K562 (cell line): ENCODE results near the gene PRODH. TPM values are rescaled to one million over a fixed set of nuclear protein-coding genes. Genes with fewer than 3 reads are reported as not detected.

Experiments used
- ATF2 ChIP-seq: sonication (generic); formaldehyde crosslinking; IDR thresholded peaks from 2 replicates; pipeline ENCODE4 v1.8.1; 2022; ENCODE audit warnings: missing genetic modification reagents
- CTBP1 ChIP-seq: fragments of 450-650 bp; IDR thresholded peaks from 2 replicates; pipeline ENCODE4 v1.6.1; 2016; ENCODE audit warnings: borderline replicate concordance
- CXXC5 ChIP-seq: fragments of 250-450 bp; sonication (Bioruptor Pico); IDR thresholded peaks from 2 replicates; pipeline ENCODE4 v1.8.0; 2022; ENCODE audit warnings: inconsistent platforms, mild to moderate bottlenecking, moderate library complexity
- HDAC8 ChIP-seq: fragments of 450-650 bp; IDR thresholded peaks from 2 replicates; pipeline ENCODE4 v1.6.1; 2016; ENCODE audit warnings: mild to moderate bottlenecking, missing genetic modification characterization, moderate library complexity, missing compliant biosample characterization
- HMG20B ChIP-seq: fragments of 250-450 bp; sonication (Bioruptor Pico); IDR thresholded peaks from 2 replicates; pipeline ENCODE4 v1.5.0; 2021; ENCODE audit warnings: mild to moderate bottlenecking
- HMGN3 ChIP-seq: IDR thresholded peaks from 2 replicates; pipeline ENCODE4 v1.6.1; 2011; ENCODE audit warnings: borderline replicate concordance, low read depth, mild to moderate bottlenecking, mixed read lengths, low read length; ENCODE audit not compliant: insufficient read length; ENCODE audit errors: extremely low read depth
- NONO ChIP-seq, 2 experiments: fragments of 200-400 bp in 1 of 2; fragments of 450-650 bp in 1 of 2; formaldehyde crosslinking in 1 of 2; IDR thresholded peaks; 2 replicates each; pipeline ENCODE4 v1.6.1; 2017; ENCODE audit warnings: low read depth in 2 of 2, mild to moderate bottlenecking in 2 of 2, moderate library complexity in 2 of 2, low read length in 1 of 2
- PCBP1 ChIP-seq: fragments of 200-400 bp; formaldehyde crosslinking; IDR thresholded peaks from 2 replicates; pipeline ENCODE4 v1.6.1; 2018; ENCODE audit warnings: mild to moderate bottlenecking, low read depth, low read length; ENCODE audit not compliant: poor library complexity, severe bottlenecking
- PHTF2 ChIP-seq: fragments of 250-450 bp; sonication (Bioruptor Pico); IDR thresholded peaks from 2 replicates; pipeline ENCODE4 v1.5.0; 2021; ENCODE audit warnings: mild to moderate bottlenecking
- PYGO2 ChIP-seq: fragments of 450-650 bp; IDR thresholded peaks from 2 replicates; pipeline ENCODE4 v1.6.1; 2016; ENCODE audit warnings: mild to moderate bottlenecking, missing genetic modification characterization, moderate library complexity, missing compliant biosample characterization
- SIN3B ChIP-seq: fragments of 450-650 bp; IDR thresholded peaks from 2 replicates; pipeline ENCODE4 v1.6.1; 2017; ENCODE audit warnings: low read depth, mild to moderate bottlenecking, moderate library complexity
- TRIM24 ChIP-seq, 2 experiments: fragments of 450-650 bp; IDR thresholded peaks; 2 replicates each; pipeline ENCODE4 v1.6.1; 2016
- ZNF398 ChIP-seq: fragments of 250-450 bp; sonication (Bioruptor Pico); IDR thresholded peaks from 2 replicates; pipeline ENCODE4 v1.8.0; 2021; ENCODE audit warnings: moderate library complexity, mild to moderate bottlenecking, inconsistent platforms
- ZNF699 ChIP-seq: fragments of 250-450 bp; sonication (Bioruptor Pico); IDR thresholded peaks from 2 replicates; pipeline ENCODE4 v1.8.0; 2021; ENCODE audit warnings: mild to moderate bottlenecking, moderate library complexity; ENCODE audit not compliant: insufficient replicate concordance
- polyA plus RNA-seq, 8 experiments: library from polyadenylated mRNA; depleted of rRNA in 4 of 8; stranded (reverse) in 5 of 8; unstranded in 3 of 8; fragments of >200 nt; fragmentation: Nextera tagmentation in 2 of 8; fragmentation: Illumina TruSeq in 1 of 8; extraction: Ambion mirVana in 2 of 8; extraction: Trizol in 1 of 8; gene quantifications; 2 replicates each; pipeline versions ENCODE4 v1.2.1 to v1.2.3, GENCODE V29; 2011 to 2014; ENCODE audit warnings: inconsistent platforms in 1 of 8, missing spikeins in 1 of 8
- total RNA-seq, 7 experiments: library from RNA; depleted of rRNA in 6 of 7; stranded (reverse); fragments of >200 nt in 6 of 7; fragmentation: Illumina TruSeq in 2 of 7; extraction: Trizol in 2 of 7; gene quantifications; 2 replicates each; pipeline versions ENCODE4 v1.2.1 to v1.2.3, GENCODE V29; 2011 to 2021; ENCODE audit warnings: low replicate concordance in 1 of 7
- TF ChIP-seq, protein P1 (sequence below), 2 experiments: IDR thresholded peaks; 2 replicates each; pipeline ENCODE4 v1.6.1; 2012; ENCODE audit warnings: improper control_type of control experiment in 2 of 2, low read depth in 2 of 2, low read length in 2 of 2, borderline replicate concordance in 1 of 2
- TF ChIP-seq, protein P2 (sequence below): fragments of 450-650 bp; IDR thresholded peaks from 2 replicates; pipeline ENCODE4 v1.6.1; 2017; ENCODE audit warnings: mild to moderate bottlenecking, moderate library complexity

The PRODH gene
- total and polyA plus RNA-seq, 9 of the 15 experiments (the other 6 are each of a cell fraction or from before 2014, with no cell fraction given): 0.07 to 0.11 TPM; not detected in 7

DNA sequence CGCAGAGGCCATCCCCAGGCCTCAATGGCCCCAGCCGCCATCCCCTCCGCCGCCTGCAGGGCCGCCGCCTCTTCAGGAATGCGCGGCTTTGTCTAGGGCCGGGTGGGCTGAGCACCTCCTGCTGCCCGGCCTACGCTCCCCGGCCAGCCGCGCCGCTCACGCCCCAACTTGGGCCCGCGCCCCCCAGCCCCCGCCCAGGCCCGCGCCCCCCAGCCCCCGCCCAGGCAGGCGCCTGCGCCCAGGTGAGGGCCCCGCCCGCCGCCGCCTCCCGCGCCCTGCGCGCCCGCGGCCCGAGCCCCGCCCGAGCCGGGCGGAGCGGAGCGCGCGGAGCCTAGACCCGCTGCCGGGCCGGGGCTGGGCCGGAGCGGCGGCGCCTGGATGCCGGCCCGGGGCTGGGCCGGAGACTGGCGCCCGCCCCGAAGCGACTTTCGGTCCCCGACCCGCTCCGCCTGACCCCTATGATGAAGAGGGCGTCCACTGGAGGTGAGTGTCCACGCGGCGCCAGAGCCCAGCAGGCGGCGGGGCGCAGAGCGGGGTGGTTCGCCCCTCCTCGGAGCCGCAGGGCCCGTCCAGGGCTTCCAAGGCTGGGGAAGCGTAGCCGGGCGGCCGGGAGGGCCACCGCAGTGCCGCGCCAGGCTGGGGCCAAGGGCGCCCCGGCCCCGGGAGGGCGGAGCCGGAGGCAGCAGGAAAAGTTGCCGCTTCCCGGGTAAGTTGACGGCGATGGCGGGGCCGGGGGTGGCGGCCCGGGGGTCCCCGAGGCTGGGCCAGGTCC, 34.3 kb upstream of the PRODH start (continued):
- TF ChIP-seq, protein P1, sequence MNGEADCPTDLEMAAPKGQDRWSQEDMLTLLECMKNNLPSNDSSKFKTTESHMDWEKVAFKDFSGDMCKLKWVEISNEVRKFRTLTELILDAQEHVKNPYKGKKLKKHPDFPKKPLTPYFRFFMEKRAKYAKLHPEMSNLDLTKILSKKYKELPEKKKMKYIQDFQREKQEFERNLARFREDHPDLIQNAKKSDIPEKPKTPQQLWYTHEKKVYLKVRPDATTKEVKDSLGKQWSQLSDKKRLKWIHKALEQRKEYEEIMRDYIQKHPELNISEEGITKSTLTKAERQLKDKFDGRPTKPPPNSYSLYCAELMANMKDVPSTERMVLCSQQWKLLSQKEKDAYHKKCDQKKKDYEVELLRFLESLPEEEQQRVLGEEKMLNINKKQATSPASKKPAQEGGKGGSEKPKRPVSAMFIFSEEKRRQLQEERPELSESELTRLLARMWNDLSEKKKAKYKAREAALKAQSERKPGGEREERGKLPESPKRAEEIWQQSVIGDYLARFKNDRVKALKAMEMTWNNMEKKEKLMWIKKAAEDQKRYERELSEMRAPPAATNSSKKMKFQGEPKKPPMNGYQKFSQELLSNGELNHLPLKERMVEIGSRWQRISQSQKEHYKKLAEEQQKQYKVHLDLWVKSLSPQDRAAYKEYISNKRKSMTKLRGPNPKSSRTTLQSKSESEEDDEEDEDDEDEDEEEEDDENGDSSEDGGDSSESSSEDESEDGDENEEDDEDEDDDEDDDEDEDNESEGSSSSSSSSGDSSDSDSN (IDR thresholded peaks at IDR 0.05; ENCODE audit: borderline replicate concordance in 1 of 2, low read depth in 2 of 2, low read length in 2 of 2): peak; percentile 94 to 95; a peak in 2 of 4 replicates
- TF ChIP-seq HDAC8 (tag): no peak
- peak; percentile 31 for TF ChIP-seq HMGN3
- peak; percentile 69 for TF ChIP-seq PCBP1
- peak; percentile 31; the same call in 1 of the 2 replicates for TF ChIP-seq CXXC5 (CRISPR knock-in tag)
- TF ChIP-seq, protein P2, sequence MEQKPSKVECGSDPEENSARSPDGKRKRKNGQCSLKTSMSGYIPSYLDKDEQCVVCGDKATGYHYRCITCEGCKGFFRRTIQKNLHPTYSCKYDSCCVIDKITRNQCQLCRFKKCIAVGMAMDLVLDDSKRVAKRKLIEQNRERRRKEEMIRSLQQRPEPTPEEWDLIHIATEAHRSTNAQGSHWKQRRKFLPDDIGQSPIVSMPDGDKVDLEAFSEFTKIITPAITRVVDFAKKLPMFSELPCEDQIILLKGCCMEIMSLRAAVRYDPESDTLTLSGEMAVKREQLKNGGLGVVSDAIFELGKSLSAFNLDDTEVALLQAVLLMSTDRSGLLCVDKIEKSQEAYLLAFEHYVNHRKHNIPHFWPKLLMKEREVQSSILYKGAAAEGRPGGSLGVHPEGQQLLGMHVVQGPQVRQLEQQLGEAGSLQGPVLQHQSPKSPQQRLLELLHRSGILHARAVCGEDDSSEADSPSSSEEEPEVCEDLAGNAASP: no peak
- no peak for TF ChIP-seq HMG20B (CRISPR knock-in tag)
- no peak for TF ChIP-seq PYGO2 (tag)
- no peak for TF ChIP-seq TRIM24 (IDR thresholded peaks at IDR 0.05)
- peak; percentile 22; the same call in 1 of the 2 replicates for TF ChIP-seq SIN3B
- TF ChIP-seq PHTF2: no peak
- 0 out of 2 replicates have a peak, but pooled peaks have one; percentile 7 for TF ChIP-seq ATF2 (CRISPR knock-in tag)
- TF ChIP-seq ZNF699 (CRISPR knock-in tag): peak; percentile 64
- TF ChIP-seq CTBP1: peak; percentile 70
- TF ChIP-seq NONO (IDR thresholded peaks at IDR 0.05; ENCODE audit: low read depth in 2 of 2, low read length in 1 of 2): 0 out of 4 replicates have a peak, but pooled peaks of 1 of the 2 experiments have one; percentile 39
- no peak for TF ChIP-seq ZNF398 (CRISPR knock-in tag)
